Type B pancreatic cell (in vitro differentiated cells): ENCODE measurements around the gene WDR1. TPM values are rescaled to one million over a fixed set of nuclear protein-coding genes. Genes with fewer than 3 reads are reported as not detected.
A peak's percentile ranks its signal among the peaks of the same experiment; 100 is the strongest.

Source experiments
- DNase-seq: peaks from one replicate; pipeline ENCODE4 v3.0.0; 2021; ENCODE audit warnings: mixed read lengths; ENCODE audit not compliant: unreplicated experiment; ENCODE audit errors: extremely low spot score
- H3K27ac Mint-ChIP-seq: 2 replicates; pipeline ENCODE4 v1.8.0; 2021; ENCODE audit warnings: mild to moderate bottlenecking, mixed read lengths
- H3K27me3 Mint-ChIP-seq: 2 replicates; pipeline ENCODE4 v1.8.0; 2021; ENCODE audit warnings: mixed read lengths
- H3K36me3 Mint-ChIP-seq: 2 replicates; pipeline ENCODE4 v1.8.0; 2021; ENCODE audit warnings: mixed read lengths
- H3K4me1 Mint-ChIP-seq: one replicate; pipeline ENCODE4 v1.8.0; 2021; ENCODE audit warnings: mixed read lengths; ENCODE audit not compliant: unreplicated experiment
- H3K4me3 Mint-ChIP-seq: 2 replicates; pipeline ENCODE4 v1.8.0; 2021; ENCODE audit warnings: mild to moderate bottlenecking, mixed read lengths
- H3K9me3 Mint-ChIP-seq: 2 replicates; pipeline ENCODE4 v1.8.0; 2021; ENCODE audit warnings: mixed read lengths
- CTCF ChIP-seq: fragments of 200-600 bp; sonication (generic); conservative IDR thresholded peaks from 2 replicates; pipeline ENCODE4 v1.5.0; 2021; ENCODE audit warnings: antibody characterized with exemption, mild to moderate bottlenecking
- total RNA-seq: library from RNA; stranded (reverse); gene quantifications from 2 replicates; pipeline ENCODE4 v1.2.1, GENCODE V29; 2021; ENCODE audit warnings: low replicate concordance

Gene WDR1
- total RNA-seq, 1 donor from 2014 or later: 227 TPM

- peaks cover 38% of the 10 kb centered on the region for H3K4me1 Mint-ChIP-seq
- H3K9me3 Mint-ChIP-seq: no peaks in the 10 kb centered on the region
- peaks cover 25% of the 10 kb centered on the region for H3K27me3 Mint-ChIP-seq
- no peaks in the 10 kb centered on the region for H3K36me3 Mint-ChIP-seq
- peak overlapping the region; percentile 36 for H3K4me3 Mint-ChIP-seq
- DNase-seq: no peak
- peak overlapping the region; percentile 46 for H3K27ac Mint-ChIP-seq
- no peak for TF ChIP-seq CTCF
These were observed 84.7 kb downstream of the WDR1 start for GRCh38 chr4:10031668-10032590.

GRCh38 chr4:10030972-10031667 lies 85.5 kb downstream of the WDR1 start:
- Mint-ChIP-seq H3K27me3 (peaks cover 25% of the 10 kb centered on the region), H3K36me3 (no peaks in the 10 kb centered on the region), H3K4me3 (no peak overlapping the region), H3K27ac (peak overlapping the region; percentile 46), H3K4me1 (peaks cover 38% of the 10 kb centered on the region), H3K9me3 (no peaks in the 10 kb centered on the region)
- TF ChIP-seq CTCF: no peak
- no peak for DNase-seq

GRCh38 chr4:10029403-10029802 lies 87.2 kb downstream of the WDR1 start:
- peaks cover 40% of the 10 kb centered on the region for H3K4me1 Mint-ChIP-seq
- no peaks in the 10 kb centered on the region for H3K9me3 Mint-ChIP-seq
- H3K36me3 Mint-ChIP-seq: no peaks in the 10 kb centered on the region
- no peak for DNase-seq
- H3K27ac Mint-ChIP-seq: no peak overlapping the region
- peaks cover 24% of the 10 kb centered on the region for H3K27me3 Mint-ChIP-seq
- no peak for TF ChIP-seq CTCF
- no peak overlapping the region for H3K4me3 Mint-ChIP-seq

- no peak for TF ChIP-seq CTCF
- no peak for DNase-seq
- no peaks in the 10 kb centered on the region for H3K9me3 Mint-ChIP-seq
- no peak overlapping the region for H3K27ac Mint-ChIP-seq
- H3K36me3 Mint-ChIP-seq: no peaks in the 10 kb centered on the region
- H3K4me1 Mint-ChIP-seq: peaks cover 43% of the 10 kb centered on the region
- H3K4me3 Mint-ChIP-seq: no peak overlapping the region
- peaks cover 26% of the 10 kb centered on the region for H3K27me3 Mint-ChIP-seq
These were observed 87.7 kb downstream of the WDR1 start for GRCh38 chr4:10028910-10029309.

GRCh38 chr4:10026485-10026884 lies 90.1 kb downstream of the WDR1 start:
- peaks cover 30% of the 10 kb centered on the region for H3K4me1 Mint-ChIP-seq
- DNase-seq: no peak
- no peak for TF ChIP-seq CTCF
- H3K9me3 Mint-ChIP-seq: no peaks in the 10 kb centered on the region
- H3K27me3 Mint-ChIP-seq: peaks cover 10% of the 10 kb centered on the region
- H3K27ac Mint-ChIP-seq: no peak overlapping the region
- no peaks in the 10 kb centered on the region for H3K36me3 Mint-ChIP-seq
- no peak overlapping the region for H3K4me3 Mint-ChIP-seq
